SK-N-SH (cell line): ENCODE data around the gene LRRC17. TPM values are rescaled to one million over a fixed set of nuclear protein-coding genes. Genes with fewer than 3 reads are reported as not detected.

Experiments
- CTCF ChIA-PET: fragments of 300-600, 350-600 bp; formaldehyde crosslinking; extraction: SDS; loops from one replicate; lab custom pipeline; 2021; lab: Yijun Ruan, JAX
- POLR2A ChIA-PET: fragments of 350-600 bp; sonication (Branson Sonifier 250); formaldehyde crosslinking; extraction: SDS; loops from one replicate; lab custom pipeline; 2020; ENCODE audit warnings: antibody characterized with exemption, inconsistent platforms; lab: Yijun Ruan, JAX
- DNase-seq: peaks from one replicate; pipeline ENCODE4 v3.0.0; 2012
- H2AFZ ChIP-seq: fragments of 200-600 bp; sonication (generic); 2 replicates; pipeline ENCODE4 v1.8.1; 2016; ENCODE audit warnings: antibody characterized with exemption, mild to moderate bottlenecking, low read depth
- H3F3A ChIP-seq: fragments of 200-600 bp; sonication (generic); replicated peaks from 2 replicates; pipeline ENCODE3; 2016; ENCODE audit warnings: antibody characterized with exemption, mild to moderate bottlenecking; ENCODE audit not compliant: insufficient read depth
- H3K27ac ChIP-seq, 2 experiments: fragments of 200-500 bp in 1 of 2; fragments of 200-600 bp in 1 of 2; sonication (Bioruptor generic) in 1 of 2; sonication (generic), shearing (Covaris generic) in 1 of 2; 2 replicates each; pipeline versions ENCODE4 v1.5.1 to v1.6.1; 2014 to 2016; ENCODE audit warnings: low read depth in 2 of 2, inconsistent platforms in 1 of 2, low read length in 1 of 2, mild to moderate bottlenecking in 1 of 2, mixed read lengths in 1 of 2
- H3K27me3 ChIP-seq: fragments of 200-600 bp; sonication (generic), shearing (Covaris generic); 2 replicates; pipeline ENCODE4 v1.6.1; 2016; ENCODE audit warnings: mixed run types; ENCODE audit not compliant: insufficient read depth
- H3K36me3 ChIP-seq, 2 experiments: fragments of 200-500 bp in 1 of 2; fragments of 200-600 bp in 1 of 2; sonication (Bioruptor generic) in 1 of 2; sonication (generic) in 1 of 2; replicated peaks in 1 of 2; 2 replicates each; pipeline versions ENCODE3 to v1.5.1; 2014 to 2016; ENCODE audit warnings: low read length in 1 of 2, mild to moderate bottlenecking in 1 of 2; ENCODE audit not compliant: insufficient read depth in 2 of 2, control insufficient read depth in 1 of 2
- H3K4me1 ChIP-seq, 2 experiments: fragments of 200-500 bp in 1 of 2; fragments of 200-600 bp in 1 of 2; sonication (Bioruptor generic) in 1 of 2; sonication (generic), shearing (Covaris generic) in 1 of 2; 2 replicates each; pipeline versions ENCODE4 v1.5.1 to v1.6.1; 2014 to 2016; ENCODE audit warnings: low read depth in 1 of 2, low read length in 1 of 2, mixed run types in 1 of 2; ENCODE audit not compliant: insufficient read depth in 2 of 2, control insufficient read depth in 1 of 2
- H3K4me2 ChIP-seq: fragments of 200-600 bp; sonication (generic), shearing (Covaris generic); 2 replicates; pipeline ENCODE4 v1.6.1; 2017; ENCODE audit warnings: mixed run types
- H3K4me3 ChIP-seq, 2 experiments: fragments of 200-500 bp in 1 of 2; fragments of 200-600 bp in 1 of 2; sonication (Bioruptor generic) in 1 of 2; sonication (generic), shearing (Covaris generic) in 1 of 2; 2 replicates each; pipeline versions ENCODE4 v1.5.1 to v1.8.1; 2014 to 2016; ENCODE audit warnings: low read depth in 2 of 2, inconsistent platforms in 1 of 2, low read length in 1 of 2, mild to moderate bottlenecking in 1 of 2, mixed read lengths in 1 of 2, moderate library complexity in 1 of 2
- H3K79me2 ChIP-seq: fragments of 200-600 bp; sonication (generic); 2 replicates; pipeline ENCODE4 v1.8.1; 2017; ENCODE audit warnings: mild to moderate bottlenecking; ENCODE audit not compliant: insufficient read depth
- H3K9ac ChIP-seq: fragments of 200-600 bp; sonication (generic); 2 replicates; pipeline ENCODE4 v1.6.1; 2017; ENCODE audit warnings: mixed run types
- H3K9me2 ChIP-seq: fragments of 200-600 bp; sonication (generic); 2 replicates; pipeline ENCODE4 v1.6.1; 2017; ENCODE audit warnings: mixed run types
- H3K9me3 ChIP-seq: fragments of 200-600 bp; sonication (generic); 2 replicates; pipeline ENCODE4 v1.6.1; 2017; ENCODE audit warnings: mixed run types, mild to moderate bottlenecking, moderate library complexity
- H4K20me1 ChIP-seq: fragments of 200-600 bp; sonication (generic); 2 replicates; pipeline ENCODE4 v1.6.1; 2017; ENCODE audit warnings: mild to moderate bottlenecking, mixed run types; ENCODE audit not compliant: insufficient read depth
- CHD2 ChIP-seq: fragments of 150-350 bp; IDR thresholded peaks from 2 replicates; pipeline ENCODE4 v1.6.1; 2018; ENCODE audit warnings: low read length; ENCODE audit not compliant: partially characterized antibody
- EP300 ChIP-seq, 2 experiments: IDR thresholded peaks; 2 replicates each; pipeline versions ENCODE4 v1.4.0 to v1.6.1; 2012; ENCODE audit warnings: borderline replicate concordance in 1 of 2, low read depth in 1 of 2, low read length in 1 of 2
- EZH2phosphoT487 ChIP-seq: fragments of 200-600 bp; sonication (generic); IDR thresholded peaks from 2 replicates; pipeline ENCODE4 v1.6.1; 2017; ENCODE audit warnings: low read depth, mixed run types, mild to moderate bottlenecking, antibody characterized with exemption, moderate library complexity, borderline replicate concordance
- FOSL2 ChIP-seq: IDR thresholded peaks from 2 replicates; pipeline ENCODE4 v1.4.0; 2012; ENCODE audit warnings: low read depth, mild to moderate bottlenecking, moderate library complexity, borderline replicate concordance
- FOXM1 ChIP-seq: IDR thresholded peaks from 2 replicates; pipeline ENCODE4 v1.4.0; 2012; ENCODE audit warnings: low read depth, mild to moderate bottlenecking
- GABPA ChIP-seq: IDR thresholded peaks from 2 replicates; pipeline ENCODE4 v1.4.0; 2012; ENCODE audit warnings: low read depth, mild to moderate bottlenecking
- GATA2 ChIP-seq: sonication (generic); formaldehyde crosslinking; IDR thresholded peaks from 2 replicates; pipeline ENCODE4 v1.5.0; 2020; ENCODE audit warnings: mild to moderate bottlenecking, missing genetic modification reagents
- MEF2A ChIP-seq: IDR thresholded peaks from 2 replicates; pipeline ENCODE4 v1.4.0; 2012; ENCODE audit warnings: low read depth, borderline replicate concordance
- RAD21 ChIP-seq: IDR thresholded peaks from 2 replicates; pipeline ENCODE4 v1.6.1; 2012; ENCODE audit warnings: mild to moderate bottlenecking, low read length
- RCOR1 ChIP-seq: fragments of 150-350 bp; IDR thresholded peaks from 2 replicates; pipeline ENCODE4 v1.6.1; 2017; ENCODE audit warnings: antibody characterized with exemption, low read length
- SIN3A ChIP-seq: IDR thresholded peaks from 2 replicates; pipeline ENCODE4 v1.6.1; 2012; ENCODE audit warnings: low read depth, mild to moderate bottlenecking, low read length, moderate library complexity, borderline replicate concordance
- SMC3 ChIP-seq: IDR thresholded peaks from 2 replicates; pipeline ENCODE4 v1.6.1; 2012; ENCODE audit warnings: low read depth, low read length, improper control_type of control experiment
- TAF1 ChIP-seq: IDR thresholded peaks from 2 replicates; pipeline ENCODE4 v1.6.1; 2012; ENCODE audit warnings: low read depth, mild to moderate bottlenecking, low read length, moderate library complexity, borderline replicate concordance
- TEAD4 ChIP-seq: IDR thresholded peaks from 2 replicates; pipeline ENCODE4 v1.4.0; 2012; ENCODE audit warnings: mild to moderate bottlenecking, borderline replicate concordance; ENCODE audit not compliant: insufficient read depth
- WGBS: methylation state at CpG from one replicate; pipeline ENCODE4 v1.1.6; 2017; ENCODE audit warnings: low lambda C conversion rate; 5-methylcytosine and 5-hydroxymethylcytosine counted together
- polyA plus RNA-seq, 3 experiments: library from polyadenylated mRNA; depleted of rRNA; stranded (reverse); fragments of >200 nt; gene quantifications; 2 replicates each; pipeline ENCODE4 v1.2.3, GENCODE V29; 2012
- TF ChIP-seq, protein P1 (sequence below): fragments of 150-350 bp; IDR thresholded peaks from 2 replicates; pipeline ENCODE4 v1.6.1; 2016; ENCODE audit warnings: mild to moderate bottlenecking, low read depth, low read length
- TF ChIP-seq, protein P2 (sequence below): IDR thresholded peaks from 2 replicates; pipeline ENCODE4; 2012
- TF ChIP-seq, protein P3 (sequence below): IDR thresholded peaks from 2 replicates; pipeline ENCODE4 v1.6.1; 2012; ENCODE audit warnings: mild to moderate bottlenecking, low read depth, low read length, moderate library complexity

The LRRC17 gene
- polyA plus RNA-seq, 1 of the 3 experiments (the other 2 are of a cell fraction): 101 TPM

DNA sequence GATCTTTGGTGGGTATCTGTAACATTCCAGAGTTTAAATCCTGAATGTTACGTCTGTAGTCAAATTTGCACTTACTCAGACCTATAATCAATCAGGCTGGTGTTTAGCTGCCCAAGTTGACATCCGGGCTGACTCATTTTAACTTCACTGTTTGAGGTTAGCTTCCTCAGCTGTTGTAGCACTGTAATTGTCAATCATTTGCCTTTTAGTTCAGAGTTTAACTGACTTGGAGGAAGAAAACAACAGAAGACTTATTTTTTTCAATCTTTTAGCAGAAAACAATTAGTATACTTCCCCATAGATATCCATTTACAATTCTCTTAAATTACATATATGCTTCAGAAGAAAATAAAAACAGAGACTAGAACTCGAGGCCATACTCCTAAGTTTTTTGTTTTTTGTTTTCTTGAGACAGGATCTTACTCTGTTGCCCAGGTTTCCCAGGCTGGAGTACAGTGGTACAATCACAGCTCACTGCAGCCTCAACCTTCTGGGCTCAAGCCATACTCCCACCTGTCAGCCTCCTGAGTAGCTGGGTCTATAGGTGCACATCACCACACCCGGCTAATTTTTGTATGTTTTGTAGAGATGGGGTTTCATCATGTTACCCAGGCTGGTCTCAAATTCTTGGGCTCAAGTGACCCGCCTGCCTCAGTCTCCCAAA lies 38.5 kb upstream of the LRRC17 start (continued):
- TF ChIP-seq GABPA (no peak), SIN3A (peak; percentile 93), TAF1 (peak; percentile 66; the same call in 1 of the 2 replicates), SMC3 (no peak), CHD2 (no peak), TEAD4 (peak; percentile 82)
- TF ChIP-seq, protein P1, sequence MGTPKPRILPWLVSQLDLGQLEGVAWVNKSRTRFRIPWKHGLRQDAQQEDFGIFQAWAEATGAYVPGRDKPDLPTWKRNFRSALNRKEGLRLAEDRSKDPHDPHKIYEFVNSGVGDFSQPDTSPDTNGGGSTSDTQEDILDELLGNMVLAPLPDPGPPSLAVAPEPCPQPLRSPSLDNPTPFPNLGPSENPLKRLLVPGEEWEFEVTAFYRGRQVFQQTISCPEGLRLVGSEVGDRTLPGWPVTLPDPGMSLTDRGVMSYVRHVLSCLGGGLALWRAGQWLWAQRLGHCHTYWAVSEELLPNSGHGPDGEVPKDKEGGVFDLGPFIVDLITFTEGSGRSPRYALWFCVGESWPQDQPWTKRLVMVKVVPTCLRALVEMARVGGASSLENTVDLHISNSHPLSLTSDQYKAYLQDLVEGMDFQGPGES: no peak
- TF ChIP-seq, protein P2, sequence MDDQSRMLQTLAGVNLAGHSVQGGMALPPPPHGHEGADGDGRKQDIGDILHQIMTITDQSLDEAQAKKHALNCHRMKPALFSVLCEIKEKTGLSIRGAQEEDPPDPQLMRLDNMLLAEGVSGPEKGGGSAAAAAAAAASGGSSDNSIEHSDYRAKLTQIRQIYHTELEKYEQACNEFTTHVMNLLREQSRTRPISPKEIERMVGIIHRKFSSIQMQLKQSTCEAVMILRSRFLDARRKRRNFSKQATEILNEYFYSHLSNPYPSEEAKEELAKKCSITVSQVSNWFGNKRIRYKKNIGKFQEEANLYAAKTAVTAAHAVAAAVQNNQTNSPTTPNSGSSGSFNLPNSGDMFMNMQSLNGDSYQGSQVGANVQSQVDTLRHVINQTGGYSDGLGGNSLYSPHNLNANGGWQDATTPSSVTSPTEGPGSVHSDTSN: peak; percentile 99

DNA sequence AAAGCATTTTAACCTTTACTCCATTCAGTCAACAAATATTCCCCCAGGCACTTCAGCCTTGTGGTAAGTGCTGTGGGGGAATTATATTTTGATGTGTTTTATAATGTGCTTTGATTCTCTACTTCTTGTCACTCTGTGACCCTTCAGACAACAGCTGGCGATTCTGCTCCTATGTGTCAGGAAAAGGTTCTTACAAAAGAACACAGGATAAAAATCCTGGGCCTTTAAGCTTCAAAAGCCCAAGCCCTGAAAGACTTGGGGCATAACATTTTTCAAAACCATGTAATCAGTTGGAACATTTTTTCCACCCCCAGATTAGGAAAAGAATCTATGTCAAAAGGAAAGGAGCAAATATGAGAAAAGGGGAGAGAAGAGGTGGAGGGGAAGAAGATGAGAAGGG lies 37.8 kb upstream of the LRRC17 start:
- Histone ChIP-seq H3F3A (peaks cover 51% of the 10 kb centered on the region), H3K79me2 (no peaks in the 10 kb centered on the region), H3K27ac (peak overlapping the region; percentile 64 to 100; a peak in 3 of 4 replicates), H3K9me2 (no peaks in the 10 kb centered on the region), H3K9ac (peak overlapping the region; percentile 80), H3K27me3 (no peaks in the 10 kb centered on the region), H3K4me3 (no peak overlapping the region), H2AFZ (no peak overlapping the region), H3K9me3 (no peaks in the 10 kb centered on the region), H4K20me1 (no peaks in the 10 kb centered on the region), H3K4me2 (peak overlapping the region; percentile 36), H3K36me3 (no peaks in the 10 kb centered on the region), H3K4me1 (peaks cover 0 to 45% of the 10 kb centered on the region in 2 experiments; a peak in 2 of 4 replicates)
- TF ChIP-seq GATA2 (CRISPR knock-in tag) (no peak), RAD21 (no peak), GABPA (no peak), SIN3A (no peak), FOXM1 (no peak), FOSL2 (no peak), RCOR1 (no peak), EZH2phosphoT487 (no peak), MEF2A (no peak), EP300 (IDR thresholded peaks at IDR 0.05; ENCODE audit: borderline replicate concordance in 1 of 2, low read depth in 1 of 2, low read length in 1 of 2) (no peak), TAF1 (no peak)
- TF ChIP-seq, protein P2: no peak
- TF ChIP-seq, protein P3, sequence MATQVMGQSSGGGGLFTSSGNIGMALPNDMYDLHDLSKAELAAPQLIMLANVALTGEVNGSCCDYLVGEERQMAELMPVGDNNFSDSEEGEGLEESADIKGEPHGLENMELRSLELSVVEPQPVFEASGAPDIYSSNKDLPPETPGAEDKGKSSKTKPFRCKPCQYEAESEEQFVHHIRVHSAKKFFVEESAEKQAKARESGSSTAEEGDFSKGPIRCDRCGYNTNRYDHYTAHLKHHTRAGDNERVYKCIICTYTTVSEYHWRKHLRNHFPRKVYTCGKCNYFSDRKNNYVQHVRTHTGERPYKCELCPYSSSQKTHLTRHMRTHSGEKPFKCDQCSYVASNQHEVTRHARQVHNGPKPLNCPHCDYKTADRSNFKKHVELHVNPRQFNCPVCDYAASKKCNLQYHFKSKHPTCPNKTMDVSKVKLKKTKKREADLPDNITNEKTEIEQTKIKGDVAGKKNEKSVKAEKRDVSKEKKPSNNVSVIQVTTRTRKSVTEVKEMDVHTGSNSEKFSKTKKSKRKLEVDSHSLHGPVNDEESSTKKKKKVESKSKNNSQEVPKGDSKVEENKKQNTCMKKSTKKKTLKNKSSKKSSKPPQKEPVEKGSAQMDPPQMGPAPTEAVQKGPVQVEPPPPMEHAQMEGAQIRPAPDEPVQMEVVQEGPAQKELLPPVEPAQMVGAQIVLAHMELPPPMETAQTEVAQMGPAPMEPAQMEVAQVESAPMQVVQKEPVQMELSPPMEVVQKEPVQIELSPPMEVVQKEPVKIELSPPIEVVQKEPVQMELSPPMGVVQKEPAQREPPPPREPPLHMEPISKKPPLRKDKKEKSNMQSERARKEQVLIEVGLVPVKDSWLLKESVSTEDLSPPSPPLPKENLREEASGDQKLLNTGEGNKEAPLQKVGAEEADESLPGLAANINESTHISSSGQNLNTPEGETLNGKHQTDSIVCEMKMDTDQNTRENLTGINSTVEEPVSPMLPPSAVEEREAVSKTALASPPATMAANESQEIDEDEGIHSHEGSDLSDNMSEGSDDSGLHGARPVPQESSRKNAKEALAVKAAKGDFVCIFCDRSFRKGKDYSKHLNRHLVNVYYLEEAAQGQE: no peak
- DNase-seq: no peak
- CTCF ChIA-PET: interaction anchor here (0.9 to 1.3 kb wide), 2 partner anchors 9 to 12 kb away, joined by 3 to 4 read pairs; no protein-coding TSS in a partner anchor
- POLR2A ChIA-PET: no interaction called here
- WGBS: 93% methylated on average over 1 of the region's 1 CpG
